ENCODE results near the gene ZG16B.

DNA sequence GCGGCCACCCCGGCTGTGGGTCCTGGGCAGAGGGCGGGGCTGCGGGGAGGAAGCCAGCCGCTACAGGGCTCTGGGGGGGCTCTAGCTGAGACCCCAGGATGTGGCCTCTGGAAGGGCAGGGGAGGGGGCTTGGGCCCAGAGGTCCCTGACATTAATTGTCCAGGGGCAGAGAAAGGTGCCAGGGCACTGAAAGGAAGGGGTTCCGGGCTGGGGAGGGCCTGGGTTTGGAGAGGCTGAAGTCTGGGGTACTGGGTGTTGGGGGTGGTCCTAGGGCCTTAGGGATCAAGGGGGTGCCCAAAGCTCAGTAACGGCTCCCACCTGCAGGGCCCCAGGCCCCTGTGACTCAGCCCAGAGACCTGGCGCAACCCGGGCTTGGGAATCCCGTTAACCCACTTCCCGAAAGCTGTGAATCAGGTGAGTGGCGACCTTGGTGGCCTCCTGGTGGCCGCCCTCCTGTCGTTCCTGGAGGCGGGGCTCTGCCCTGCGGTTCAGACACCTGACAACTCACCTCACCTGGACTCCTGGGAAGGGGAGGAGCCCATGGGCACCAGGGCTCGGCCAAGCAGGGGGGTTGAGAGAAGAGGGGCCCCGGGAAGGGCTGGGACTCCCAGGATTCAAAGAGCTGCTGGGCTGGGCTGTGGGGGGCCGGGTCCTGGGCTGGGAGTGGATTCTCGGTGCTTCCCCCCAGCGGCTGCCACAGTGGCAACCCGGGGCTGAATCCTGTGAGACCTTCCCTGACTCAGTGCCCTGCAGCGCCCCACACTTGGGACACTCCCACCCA, 28.3 kb downstream of the ZG16B start:
- TF ChIP-seq, protein P1, sequence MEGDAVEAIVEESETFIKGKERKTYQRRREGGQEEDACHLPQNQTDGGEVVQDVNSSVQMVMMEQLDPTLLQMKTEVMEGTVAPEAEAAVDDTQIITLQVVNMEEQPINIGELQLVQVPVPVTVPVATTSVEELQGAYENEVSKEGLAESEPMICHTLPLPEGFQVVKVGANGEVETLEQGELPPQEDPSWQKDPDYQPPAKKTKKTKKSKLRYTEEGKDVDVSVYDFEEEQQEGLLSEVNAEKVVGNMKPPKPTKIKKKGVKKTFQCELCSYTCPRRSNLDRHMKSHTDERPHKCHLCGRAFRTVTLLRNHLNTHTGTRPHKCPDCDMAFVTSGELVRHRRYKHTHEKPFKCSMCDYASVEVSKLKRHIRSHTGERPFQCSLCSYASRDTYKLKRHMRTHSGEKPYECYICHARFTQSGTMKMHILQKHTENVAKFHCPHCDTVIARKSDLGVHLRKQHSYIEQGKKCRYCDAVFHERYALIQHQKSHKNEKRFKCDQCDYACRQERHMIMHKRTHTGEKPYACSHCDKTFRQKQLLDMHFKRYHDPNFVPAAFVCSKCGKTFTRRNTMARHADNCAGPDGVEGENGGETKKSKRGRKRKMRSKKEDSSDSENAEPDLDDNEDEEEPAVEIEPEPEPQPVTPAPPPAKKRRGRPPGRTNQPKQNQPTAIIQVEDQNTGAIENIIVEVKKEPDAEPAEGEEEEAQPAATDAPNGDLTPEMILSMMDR (IDR thresholded peaks at IDR 0.05): peak in 3 of 7 experiments; percentile 11 to 42 (median 29)
- TF ChIP-seq POLR2A (IDR thresholded peaks at IDR 0.05): no peak
- no peak for TF ChIP-seq EP300 (IDR thresholded peaks at IDR 0.05)
